Epidermal melanocyte (primary cell): Measurements from ENCODE around the gene EFCC1.

Source experiments
- DNase-seq: peaks from one replicate; pipeline ENCODE4 v3.0.0; 2011; ENCODE audit warnings: low spot score; ENCODE audit not compliant: insufficient read length

Gene EFCC1

GRCh38 chr3:129032716-129033115 is 31.6 kb downstream of the EFCC1 start:
- DNase-seq, result no peak

- DNase-seq, result no peak
These were observed 32.0 kb downstream of the EFCC1 start for GRCh38 chr3:129033151-129033550.

GRCh38 chr3:129033633-129034321 is 32.7 kb downstream of the EFCC1 start:
- no peak for DNase-seq

- DNase-seq, result no peak
These were observed 33.5 kb downstream of the EFCC1 start for GRCh38 chr3:129034642-129035041.

- no peak for DNase-seq
These were observed 34.5 kb downstream of the EFCC1 start for GRCh38 chr3:129035360-129036221.

GRCh38 chr3:129036222-129037092 is 35.4 kb downstream of the EFCC1 start:
- DNase-seq, result no peak

- DNase-seq, result no peak
These were observed 36.0 kb downstream of the EFCC1 start for GRCh38 chr3:129037093-129037419.

GRCh38 chr3:129038121-129038855 is 37.2 kb downstream of the EFCC1 start:
- no peak for DNase-seq

- DNase-seq, result no peak
These were observed 38.4 kb downstream of the EFCC1 start for GRCh38 chr3:129039271-129040038.

- DNase-seq, result no peak
These were observed 38.9 kb downstream of the EFCC1 start for GRCh38 chr3:129040039-129040336.

GRCh38 chr3:129040579-129041300 is 39.6 kb downstream of the EFCC1 start:
- DNase-seq, result no peak

GRCh38 chr3:129045675-129046036 is 44.6 kb downstream of the EFCC1 start:
- no peak for DNase-seq

GRCh38 chr3:129046037-129046731 is 45.1 kb downstream of the EFCC1 start:
- no peak for DNase-seq

GRCh38 chr3:129046732-129047552 is 45.8 kb downstream of the EFCC1 start:
- no peak for DNase-seq

- no peak for DNase-seq
These were observed 46.4 kb downstream of the EFCC1 start for GRCh38 chr3:129047553-129047839.

GRCh38 chr3:129050556-129051295 is 49.6 kb downstream of the EFCC1 start:
- no peak for DNase-seq

GRCh38 chr3:129051871-129052340 is 50.8 kb downstream of the EFCC1 start:
- no peak for DNase-seq

- DNase-seq, result no peak
These were observed 51.6 kb downstream of the EFCC1 start for GRCh38 chr3:129052675-129053074.
